Tibial nerve (tissue), 3 donors: Measurements from ENCODE around the gene REPS1.

Experiments used
- CTCF ChIP-seq, 5 experiments: fragments of 200-600 bp in 3 of 5; fragments of 450-650 bp in 2 of 5; sonication (generic) in 3 of 5; IDR thresholded peaks; one replicate each; pipeline ENCODE4 v1.5.1; 2016 to 2019; ENCODE audit warnings: antibody characterized with exemption in 5 of 5, mild to moderate bottlenecking in 3 of 5, moderate library complexity in 2 of 5
- POLR2A ChIP-seq, 2 donors: fragments of 450-650 bp; IDR thresholded peaks; one replicate each; pipeline ENCODE4 v1.6.1; 2017; ENCODE audit warnings: antibody characterized with exemption in 2 of 2, mild to moderate bottlenecking in 2 of 2, moderate library complexity in 2 of 2

GRCh38 chr6:138948004-138948403, 40.0 kb downstream of the REPS1 start:
- TF ChIP-seq CTCF (IDR thresholded peaks at IDR 0.05) = no peak
- TF ChIP-seq POLR2A (IDR thresholded peaks at IDR 0.05) = no peak
